ENCODE results near the gene CAVIN4.

GRCh38 chr9:100577776-100578448 lies at the start of gene CAVIN4:
- TF ChIP-seq CTCF (conservative IDR thresholded peaks at IDR 0.05; ENCODE audit: low read depth in 2 of 2) (no peak), EZH2 (IDR thresholded peaks at IDR 0.05; ENCODE audit: low read depth, unreplicated experiment) (no peak), ETS1 (IDR thresholded peaks at IDR 0.05) (no peak), POLR2AphosphoS5 (IDR thresholded peaks at IDR 0.05; ENCODE audit: low read depth) (no peak), EZH2phosphoT487 (IDR thresholded peaks at IDR 0.05; ENCODE audit: unreplicated experiment) (no peak), CREB1 (CRISPR knock-in tag; IDR thresholded peaks at IDR 0.05; ENCODE audit: low read depth) (no peak), NANOG (IDR thresholded peaks at IDR 0.05; ENCODE audit: borderline replicate concordance) (no peak), JUNB (IDR thresholded peaks at IDR 0.05; ENCODE audit: unreplicated experiment) (no peak)
